ENCODE measurements around the gene AGAP1. TPM values are rescaled to one million over a fixed set of nuclear protein-coding genes. Genes with fewer than 3 reads are reported as not detected.

Gene AGAP1
- total RNA-seq, 2 donors from 2014 or later, result 32.8 to 34.7 TPM

- H3K27ac Mint-ChIP-seq, result no peak overlapping the region
- no peak for TF ChIP-seq CTCF (conservative IDR thresholded peaks at IDR 0.05)
- no peaks in the 10 kb centered on the region for H3K4me1 ChIP-seq (ENCODE audit: control insufficient read depth, insufficient read depth, low read length)
- H3K36me3 Mint-ChIP-seq (ENCODE audit: low read depth), result peaks cover 1% of the 10 kb centered on the region
- no peaks in the 10 kb centered on the region for H3K27me3 ChIP-seq (ENCODE audit: control insufficient read depth, insufficient read depth, low read length, poor library complexity, severe bottlenecking)
- H3K36me3 ChIP-seq (ENCODE audit: control insufficient read depth, insufficient read depth, low read length), result no peaks in the 10 kb centered on the region
- no peak overlapping the region for H3K9ac ChIP-seq (ENCODE audit: extremely low read depth, low read length, poor library complexity, severe bottlenecking)
- 91% methylated on average over 29 of the region's 29 CpGs for WGBS, 2 experiments (ENCODE audit: insufficient coverage in 1 of 2, insufficient read length in 1 of 2)
- H3K27ac ChIP-seq (ENCODE audit: low read depth, low read length), result peak overlapping the region; percentile 55
- peak; percentile 68 for DNase-seq
- no peaks in the 10 kb centered on the region for H3K9me3 ChIP-seq (ENCODE audit: control insufficient read depth, low read length)
- no peaks in the 10 kb centered on the region for H3K27me3 Mint-ChIP-seq (ENCODE audit: insufficient read depth)
- H3K9me3 Mint-ChIP-seq, result no peaks in the 10 kb centered on the region
- H3K4me3 Mint-ChIP-seq, result no peak overlapping the region
- no peak overlapping the region for H3K4me3 ChIP-seq (ENCODE audit: low read length)
- no peaks in the 10 kb centered on the region for H3K4me1 Mint-ChIP-seq
Measured at GRCh38 chr2:236101311-236101950, 607.6 kb downstream of the AGAP1 start.

- Mint-ChIP-seq H3K27ac (no peak overlapping the region), H3K4me3 (no peak overlapping the region), H3K27me3 (ENCODE audit: insufficient read depth) (peaks cover 9% of the 10 kb centered on the region), H3K4me1 (peaks cover 3% of the 10 kb centered on the region), H3K36me3 (ENCODE audit: low read depth) (peaks cover 1% of the 10 kb centered on the region), H3K9me3 (no peaks in the 10 kb centered on the region)
- Histone ChIP-seq H3K4me1 (ENCODE audit: control insufficient read depth, insufficient read depth, low read length) (peaks cover under 1% of the 10 kb centered on the region), H3K27me3 (ENCODE audit: control insufficient read depth, insufficient read depth, low read length, poor library complexity, severe bottlenecking) (peaks cover 4% of the 10 kb centered on the region), H3K9me3 (ENCODE audit: control insufficient read depth, low read length) (no peaks in the 10 kb centered on the region), H3K27ac (ENCODE audit: low read depth, low read length) (no peak overlapping the region), H3K4me3 (ENCODE audit: low read length) (no peak overlapping the region), H3K9ac (ENCODE audit: extremely low read depth, low read length, poor library complexity, severe bottlenecking) (no peak overlapping the region), H3K36me3 (ENCODE audit: control insufficient read depth, insufficient read depth, low read length) (no peaks in the 10 kb centered on the region)
- DNase-seq, result no peak
- TF ChIP-seq CTCF (conservative IDR thresholded peaks at IDR 0.05), result no peak
- 85 to 95% methylated on average over 4 to 9 of the region's 10 CpGs for WGBS, 2 experiments (ENCODE audit: insufficient coverage in 1 of 2, insufficient read length in 1 of 2)
Measured at GRCh38 chr2:236102971-236103370, 609.1 kb downstream of the AGAP1 start.

- Histone ChIP-seq H3K36me3 (ENCODE audit: control insufficient read depth, insufficient read depth, low read length) (no peaks in the 10 kb centered on the region), H3K9ac (ENCODE audit: extremely low read depth, low read length, poor library complexity, severe bottlenecking) (no peak overlapping the region), H3K4me3 (ENCODE audit: low read length) (no peak overlapping the region), H3K9me3 (ENCODE audit: control insufficient read depth, low read length) (no peaks in the 10 kb centered on the region), H3K4me1 (ENCODE audit: control insufficient read depth, insufficient read depth, low read length) (peaks cover 3% of the 10 kb centered on the region), H3K27ac (ENCODE audit: low read depth, low read length) (no peak overlapping the region), H3K27me3 (ENCODE audit: control insufficient read depth, insufficient read depth, low read length, poor library complexity, severe bottlenecking) (peaks cover 14% of the 10 kb centered on the region)
- TF ChIP-seq CTCF (conservative IDR thresholded peaks at IDR 0.05), result no peak
- Mint-ChIP-seq H3K36me3 (ENCODE audit: low read depth) (peaks cover 1% of the 10 kb centered on the region), H3K4me3 (no peak overlapping the region), H3K9me3 (no peaks in the 10 kb centered on the region), H3K4me1 (peaks cover 12% of the 10 kb centered on the region), H3K27ac (no peak overlapping the region), H3K27me3 (ENCODE audit: insufficient read depth) (peaks cover 19% of the 10 kb centered on the region)
- WGBS, 2 experiments (ENCODE audit: insufficient coverage in 1 of 2, insufficient read length in 1 of 2), result 86 to 95% methylated on average over 1 to 9 of the region's 9 CpGs
- DNase-seq, result no peak
Measured at GRCh38 chr2:236103981-236104380, 610.1 kb downstream of the AGAP1 start.

All from endodermal cell (in vitro differentiated cells).